ENCODE results near the gene GNAS-AS1.

The GNAS-AS1 gene

DNA sequence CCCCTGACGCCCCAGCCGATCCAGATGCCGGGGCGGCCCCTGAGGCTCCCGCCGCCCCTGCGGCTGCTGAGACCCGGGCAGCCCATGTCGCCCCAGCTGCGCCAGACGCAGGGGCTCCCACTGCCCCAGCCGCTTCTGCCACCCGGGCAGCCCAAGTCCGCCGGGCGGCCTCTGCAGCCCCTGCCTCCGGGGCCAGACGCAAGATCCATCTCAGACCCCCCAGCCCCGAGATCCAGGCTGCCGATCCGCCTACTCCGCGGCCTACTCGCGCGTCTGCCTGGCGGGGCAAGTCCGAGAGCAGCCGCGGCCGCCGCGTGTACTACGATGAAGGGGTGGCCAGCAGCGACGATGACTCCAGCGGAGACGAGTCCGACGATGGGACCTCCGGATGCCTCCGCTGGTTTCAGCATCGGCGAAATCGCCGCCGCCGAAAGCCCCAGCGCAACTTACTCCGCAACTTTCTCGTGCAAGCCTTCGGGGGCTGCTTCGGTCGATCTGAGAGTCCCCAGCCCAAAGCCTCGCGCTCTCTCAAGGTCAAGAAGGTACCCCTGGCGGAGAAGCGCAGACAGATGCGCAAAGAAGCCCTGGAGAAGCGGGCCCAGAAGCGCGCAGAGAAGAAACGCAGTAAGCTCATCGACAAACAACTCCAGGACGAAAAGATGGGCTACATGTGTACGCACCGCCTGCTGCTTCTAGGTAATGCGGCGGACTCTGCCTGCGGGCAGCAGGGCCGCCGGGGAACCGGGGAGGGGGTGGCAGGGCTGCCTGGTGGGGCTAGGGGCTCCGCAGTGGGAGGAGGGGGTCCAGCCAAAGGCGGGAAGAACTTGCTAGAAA is 4.2 kb upstream of the GNAS-AS1 start:
- DNase-seq, result no peak

DNA sequence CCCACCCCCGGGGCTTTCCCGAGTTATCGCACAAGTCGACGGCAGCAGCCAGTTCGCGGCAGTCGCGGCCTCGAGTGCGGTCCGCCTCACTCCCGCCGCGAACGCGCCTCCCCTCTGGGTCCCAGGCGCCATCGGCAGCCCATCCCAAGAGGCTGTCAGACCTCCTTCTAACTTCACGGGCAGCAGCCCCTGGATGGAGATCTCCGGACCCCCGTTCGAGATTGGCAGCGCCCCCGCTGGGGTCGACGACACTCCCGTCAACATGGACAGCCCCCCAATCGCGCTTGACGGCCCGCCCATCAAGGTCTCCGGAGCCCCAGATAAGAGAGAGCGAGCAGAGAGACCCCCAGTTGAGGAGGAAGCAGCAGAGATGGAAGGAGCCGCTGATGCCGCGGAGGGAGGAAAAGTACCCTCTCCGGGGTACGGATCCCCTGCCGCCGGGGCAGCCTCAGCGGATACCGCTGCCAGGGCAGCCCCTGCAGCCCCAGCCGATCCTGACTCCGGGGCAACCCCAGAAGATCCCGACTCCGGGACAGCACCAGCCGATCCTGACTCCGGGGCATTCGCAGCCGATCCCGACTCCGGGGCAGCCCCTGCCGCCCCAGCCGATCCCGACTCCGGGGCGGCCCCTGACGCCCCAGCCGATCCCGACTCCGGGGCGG is 3.4 kb upstream of the GNAS-AS1 start:
- DNase-seq, result no peak

DNA sequence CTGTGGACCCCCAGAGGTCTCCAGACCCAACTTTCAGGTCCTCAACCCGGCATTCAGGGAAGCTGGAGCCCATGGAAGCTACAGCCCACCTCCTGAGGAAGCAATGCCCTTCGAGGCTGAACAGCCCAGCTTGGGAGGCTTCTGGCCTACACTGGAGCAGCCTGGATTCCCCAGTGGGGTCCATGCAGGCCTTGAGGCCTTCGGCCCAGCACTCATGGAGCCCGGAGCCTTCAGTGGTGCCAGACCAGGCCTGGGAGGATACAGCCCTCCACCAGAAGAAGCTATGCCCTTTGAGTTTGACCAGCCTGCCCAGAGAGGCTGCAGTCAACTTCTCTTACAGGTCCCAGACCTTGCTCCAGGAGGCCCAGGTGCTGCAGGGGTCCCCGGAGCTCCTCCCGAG is 2.8 kb upstream of the GNAS-AS1 start:
- no peak for DNase-seq

DNA sequence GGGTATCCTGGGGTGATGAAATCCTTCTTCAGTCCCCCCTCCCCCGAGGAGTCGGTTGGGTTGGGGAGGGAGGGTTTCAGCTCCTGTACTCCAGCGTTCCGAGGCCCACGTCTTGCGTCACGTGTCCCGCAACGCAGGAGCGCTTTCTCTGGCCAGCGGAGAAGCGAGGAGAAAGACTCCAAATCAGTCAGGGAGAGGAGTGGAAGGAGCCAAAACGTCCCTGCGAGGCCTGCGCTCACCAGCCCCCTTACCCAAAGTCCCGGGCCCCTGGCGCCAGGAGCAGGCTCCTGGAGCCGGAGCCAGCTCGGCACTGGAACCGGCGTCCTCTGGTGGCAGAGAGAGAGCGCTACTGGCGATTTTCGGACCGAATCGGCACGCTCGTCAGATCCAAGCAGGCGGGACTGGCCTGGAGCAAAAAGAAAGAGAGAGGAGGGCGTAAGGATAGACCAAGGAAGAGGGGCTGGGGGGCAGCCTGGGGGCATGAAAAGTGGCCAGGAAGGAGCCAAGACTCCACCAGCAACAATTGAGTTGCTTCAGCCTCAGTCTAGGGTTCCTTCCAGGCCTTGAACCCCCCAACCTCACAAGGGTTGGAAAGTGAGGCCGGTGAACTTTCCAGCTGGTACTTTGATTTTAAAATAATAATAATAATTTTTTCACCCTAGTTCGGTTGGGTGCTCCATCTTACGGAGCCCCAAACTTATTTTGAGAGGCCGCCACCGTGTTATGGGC is 2.0 kb upstream of the GNAS-AS1 start, which contains the start of gene GNAS:
Gene GNAS (plus strand): TSS at position 174 of the 729 bp plus-strand sequence.
- no peak for DNase-seq

DNA sequence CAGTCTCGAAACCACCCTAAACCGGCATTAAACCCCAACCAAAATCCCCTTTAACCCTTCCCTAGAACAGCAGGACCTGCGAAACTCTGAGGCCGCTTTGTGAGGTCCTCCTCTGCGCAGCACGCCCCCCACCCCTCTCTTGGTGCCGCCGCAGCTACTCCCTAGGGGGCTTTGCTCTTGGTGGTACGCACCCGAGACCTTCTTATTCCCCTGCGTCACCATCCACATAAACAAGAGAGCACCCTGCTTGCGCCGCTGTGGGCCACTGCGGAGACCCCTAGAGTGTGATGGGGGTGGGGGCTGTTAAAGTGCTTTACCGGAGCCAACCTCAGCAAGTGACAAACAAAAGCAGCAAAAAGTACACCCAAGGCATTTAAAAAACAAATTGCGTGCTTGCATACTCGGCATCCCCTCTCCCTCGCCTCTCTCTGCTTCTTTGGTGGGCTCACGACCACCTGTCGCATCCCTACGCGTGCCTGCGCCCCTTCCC is 1.3 kb upstream of the GNAS-AS1 start:
- DNase-seq, result no peak

DNA sequence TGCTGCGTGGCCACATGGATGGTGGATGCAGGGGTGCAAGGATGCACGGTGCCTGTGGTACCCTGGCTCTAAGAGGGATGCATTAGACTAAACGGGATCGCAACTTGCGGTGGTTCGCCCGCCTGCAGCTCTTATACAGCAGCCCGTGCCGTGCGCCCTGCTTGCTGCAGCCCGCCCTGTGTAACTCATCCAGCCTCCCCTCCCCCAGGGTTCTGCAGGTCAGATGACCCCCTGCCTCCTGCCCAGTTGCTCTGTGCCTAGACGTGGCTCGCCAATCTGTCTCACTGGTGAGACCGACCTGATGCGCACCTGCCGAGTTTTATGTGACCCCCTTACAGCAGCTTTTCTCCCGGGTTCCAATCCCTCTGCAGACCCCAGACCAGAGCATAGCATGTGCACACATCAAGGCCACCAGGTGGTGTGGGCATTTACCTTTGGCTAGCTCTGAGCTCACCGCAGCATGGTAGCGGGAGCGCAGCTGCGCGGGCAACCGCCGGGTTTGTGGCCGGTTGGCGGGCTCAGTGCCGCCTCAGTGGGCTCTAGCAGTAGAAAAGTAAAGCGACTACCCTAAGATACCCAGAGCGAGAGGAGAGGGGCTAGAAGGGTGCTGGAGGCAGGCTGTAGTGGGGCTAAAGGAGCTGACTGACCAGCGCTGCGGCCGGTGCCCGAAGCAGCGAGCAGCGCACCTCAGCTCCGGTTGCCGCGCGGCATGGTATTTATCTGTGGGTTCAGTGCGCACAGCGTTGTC is 693 bp upstream of the GNAS-AS1 start:
- DNase-seq, result no peak

DNA sequence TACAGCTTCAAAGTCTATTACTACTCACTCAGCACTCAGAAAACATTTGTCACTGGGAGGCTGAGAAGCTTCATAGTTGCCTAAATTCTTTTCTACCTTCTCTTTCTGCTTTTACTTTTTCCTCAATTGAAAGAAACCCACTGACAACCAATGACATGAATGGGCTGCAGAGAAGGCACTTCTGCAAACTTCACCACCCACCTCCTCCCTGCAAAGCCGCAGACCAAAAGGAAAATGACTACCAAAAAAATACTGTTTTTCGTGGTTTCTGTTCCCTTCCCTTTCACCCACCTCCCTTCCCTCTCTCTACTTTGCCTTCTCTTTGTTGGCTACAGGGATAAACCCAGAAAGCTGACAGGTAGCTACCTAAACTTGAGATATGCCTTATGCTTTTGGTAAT is 3.2 kb downstream of the GNAS-AS1 start:
- DNase-seq, result no peak

DNA sequence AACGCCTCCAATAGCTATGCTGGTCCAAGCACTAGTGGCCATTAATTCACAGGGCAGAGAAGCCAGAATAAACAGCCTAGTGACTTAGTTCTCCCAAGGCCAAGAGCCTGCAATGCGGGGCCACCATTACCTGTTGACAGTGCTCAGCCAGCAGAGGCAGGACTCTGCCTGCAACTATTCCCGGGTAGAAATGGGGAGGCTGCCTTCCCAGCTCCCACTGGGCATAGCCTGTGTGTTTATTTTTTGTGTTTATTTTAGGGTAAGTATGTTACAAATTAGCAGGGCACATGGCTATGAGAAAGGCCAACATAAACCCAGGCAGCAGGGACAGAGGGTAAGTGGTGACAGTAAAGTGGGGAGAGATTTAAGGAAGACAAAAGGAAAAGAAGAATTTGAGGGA is 5.0 kb downstream of the GNAS-AS1 start:
- no peak for DNase-seq

DNA sequence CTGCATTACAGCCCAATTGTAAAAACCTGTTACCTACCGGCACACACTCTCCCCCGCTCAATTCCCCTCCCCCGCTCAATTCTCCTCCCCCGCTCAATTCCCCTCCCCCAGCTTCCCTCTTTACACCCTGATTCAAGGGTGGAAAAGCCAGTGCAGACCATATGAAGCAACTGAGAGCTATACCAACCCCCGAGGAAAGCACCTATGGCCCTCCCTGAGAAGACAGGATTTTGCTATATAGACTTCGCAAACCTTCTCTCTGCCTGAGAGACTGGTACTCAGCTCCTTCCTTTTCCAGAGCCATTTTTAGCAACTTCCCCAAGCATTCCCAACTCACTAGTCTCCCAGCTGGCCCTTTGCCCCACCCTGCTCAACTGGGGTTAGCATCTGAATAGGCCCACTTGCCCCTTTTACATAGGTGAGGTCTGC is 7.6 kb downstream of the GNAS-AS1 start:
- DNase-seq, result no peak

DNA sequence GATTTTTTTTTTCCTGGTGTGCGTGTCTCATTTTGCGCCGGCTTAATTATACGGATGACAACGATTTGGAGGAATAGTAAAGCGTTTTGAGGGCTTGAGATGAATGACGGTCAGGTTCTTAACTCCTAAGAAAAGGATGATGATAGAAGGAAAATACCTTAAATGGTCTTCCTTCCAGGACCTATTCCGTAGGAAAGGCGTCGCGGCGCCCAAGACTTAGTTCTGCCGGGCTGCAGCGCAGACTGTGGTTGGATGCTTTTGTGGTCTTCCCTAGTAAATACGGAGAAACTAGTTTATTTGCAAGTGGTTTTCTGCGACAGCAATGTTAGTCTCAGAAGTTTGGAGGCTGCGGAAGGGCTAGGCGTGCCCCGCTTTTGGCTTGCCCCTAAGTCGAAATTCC is 8.4 kb downstream of the GNAS-AS1 start:
- DNase-seq, result no peak

DNA sequence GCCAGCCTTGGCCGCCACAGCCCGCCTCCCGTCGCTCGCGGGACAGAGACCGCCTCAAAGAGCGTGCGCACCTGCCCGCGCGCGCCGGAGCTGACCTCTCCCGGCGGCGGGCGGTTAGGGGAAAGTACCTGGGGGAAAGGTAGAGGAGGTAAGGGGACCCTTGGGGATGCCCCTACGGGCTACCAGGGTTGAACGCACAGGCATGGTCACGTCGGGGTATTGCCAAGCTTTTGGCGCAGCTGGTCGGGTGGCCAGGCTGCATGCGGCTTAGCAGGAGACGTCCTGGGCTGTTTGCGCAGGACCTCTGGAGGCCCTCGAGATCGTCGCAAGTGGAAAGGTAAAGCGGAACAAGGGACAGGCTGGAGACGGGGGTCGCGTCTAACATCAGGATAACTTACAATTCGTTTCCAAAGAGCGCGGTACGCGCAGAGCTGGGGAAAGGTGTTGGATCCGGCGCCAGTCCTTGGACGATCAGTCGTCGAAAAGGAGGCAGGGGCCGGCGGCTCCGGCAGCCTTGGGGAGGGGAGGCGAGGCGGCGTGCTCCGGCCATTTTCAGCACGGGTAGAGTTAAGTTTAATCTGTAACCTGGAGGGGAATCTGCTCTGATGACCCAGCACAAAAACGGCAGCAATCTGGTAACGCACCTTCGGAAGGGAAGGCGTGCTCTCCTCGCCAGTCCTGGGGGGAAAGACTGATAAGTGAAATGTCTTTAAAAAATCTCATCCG is 9.0 kb downstream of the GNAS-AS1 start:
- DNase-seq, result no peak

DNA sequence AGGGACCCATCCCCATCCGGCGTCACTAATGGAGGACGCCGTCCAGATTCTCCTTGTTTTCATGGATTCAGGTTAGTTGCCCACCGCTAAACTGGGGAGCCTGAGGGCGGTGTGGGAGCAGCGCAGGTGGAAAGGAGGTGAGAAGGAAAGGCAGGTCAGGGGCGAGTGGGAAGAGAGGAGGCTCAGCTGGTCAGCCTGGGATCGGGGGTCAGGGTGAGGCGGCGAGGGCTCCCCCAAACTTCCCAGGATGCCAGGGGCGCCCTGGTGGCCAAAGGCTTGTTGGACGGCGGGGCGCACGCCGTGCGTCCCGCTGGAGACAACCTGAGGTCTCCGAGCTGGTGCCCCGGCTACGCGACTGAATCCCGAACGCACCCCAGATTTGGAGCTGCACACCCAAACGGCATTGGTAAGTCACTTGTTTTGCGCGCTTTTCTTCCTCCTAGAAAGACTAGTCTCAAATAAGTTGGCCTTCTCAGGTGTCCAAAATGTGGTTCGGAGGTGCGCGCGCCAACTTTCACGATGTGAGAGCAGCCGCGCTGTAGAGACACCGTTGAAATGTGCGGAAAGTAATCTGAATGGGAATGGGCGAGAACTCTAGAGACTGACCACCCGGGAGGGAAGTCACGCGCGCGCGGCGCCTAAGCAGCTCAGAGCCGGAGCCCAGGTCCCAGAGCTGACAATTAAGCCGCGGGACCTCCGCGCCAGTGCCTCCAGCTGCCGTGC is 9.7 kb downstream of the GNAS-AS1 start:
- no peak for DNase-seq

DNA sequence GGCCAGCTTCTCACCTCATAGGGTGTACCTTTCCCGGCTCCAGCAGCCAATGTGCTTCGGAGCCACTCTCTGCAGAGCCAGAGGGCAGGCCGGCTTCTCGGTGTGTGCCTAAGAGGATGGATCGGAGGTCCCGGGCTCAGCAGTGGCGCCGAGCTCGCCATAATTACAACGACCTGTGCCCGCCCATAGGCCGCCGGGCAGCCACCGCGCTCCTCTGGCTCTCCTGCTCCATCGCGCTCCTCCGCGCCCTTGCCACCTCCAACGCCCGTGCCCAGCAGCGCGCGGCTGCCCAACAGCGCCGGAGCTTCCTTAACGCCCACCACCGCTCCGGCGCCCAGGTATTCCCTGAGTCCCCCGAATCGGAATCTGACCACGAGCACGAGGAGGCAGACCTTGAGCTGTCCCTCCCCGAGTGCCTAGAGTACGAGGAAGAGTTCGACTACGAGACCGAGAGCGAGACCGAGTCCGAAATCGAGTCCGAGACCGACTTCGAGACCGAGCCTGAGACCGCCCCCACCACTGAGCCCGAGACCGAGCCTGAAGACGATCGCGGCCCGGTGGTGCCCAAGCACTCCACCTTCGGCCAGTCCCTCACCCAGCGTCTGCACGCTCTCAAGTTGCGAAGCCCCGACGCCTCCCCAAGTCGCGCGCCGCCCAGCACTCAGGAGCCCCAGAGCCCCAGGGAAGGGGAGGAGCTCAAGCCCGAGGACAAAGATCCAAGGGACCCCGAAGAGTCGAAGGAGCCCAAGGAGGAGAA is 10.5 kb downstream of the GNAS-AS1 start:
- DNase-seq, result no peak

DNA sequence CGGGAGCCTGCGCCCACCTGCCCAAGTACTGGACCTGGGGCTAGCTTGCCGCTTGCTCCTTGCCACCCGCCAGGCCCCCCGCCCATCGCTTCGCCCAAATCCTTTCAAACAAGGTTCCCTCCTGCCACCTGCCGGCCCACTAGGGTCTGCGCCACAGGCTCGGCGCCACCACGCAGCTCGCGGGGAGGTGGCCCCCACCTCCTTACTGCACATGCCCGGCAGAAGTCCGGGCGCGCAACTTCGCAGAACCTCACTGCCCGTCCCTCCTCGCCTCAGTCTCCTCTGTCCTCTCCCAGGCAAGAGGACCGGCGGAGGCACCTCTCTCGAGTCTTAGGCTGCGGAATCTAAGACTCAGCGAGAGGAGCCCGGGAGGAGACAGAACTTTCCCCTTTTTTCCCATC is 11.2 kb downstream of the GNAS-AS1 start:
- DNase-seq, result no peak

DNA sequence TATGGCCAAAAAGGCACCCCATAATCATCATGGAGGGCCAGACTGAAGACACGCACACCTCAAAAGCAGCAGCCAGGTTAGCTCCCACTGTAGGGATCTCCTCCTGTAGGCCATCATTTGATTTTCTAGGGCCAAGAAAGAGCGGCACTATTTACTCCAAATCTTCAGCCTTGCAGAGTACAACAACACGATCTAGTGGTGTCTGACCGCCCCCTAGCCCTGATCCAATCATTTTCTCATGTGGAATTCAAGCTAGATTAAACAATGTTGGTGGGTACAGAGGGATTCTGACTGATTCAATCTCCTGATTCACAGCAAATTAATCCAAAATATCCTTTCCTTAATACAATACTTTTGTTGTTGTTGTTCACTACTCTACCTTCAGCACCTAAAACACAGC is 12.5 kb downstream of the GNAS-AS1 start:
- DNase-seq, result no peak

DNA sequence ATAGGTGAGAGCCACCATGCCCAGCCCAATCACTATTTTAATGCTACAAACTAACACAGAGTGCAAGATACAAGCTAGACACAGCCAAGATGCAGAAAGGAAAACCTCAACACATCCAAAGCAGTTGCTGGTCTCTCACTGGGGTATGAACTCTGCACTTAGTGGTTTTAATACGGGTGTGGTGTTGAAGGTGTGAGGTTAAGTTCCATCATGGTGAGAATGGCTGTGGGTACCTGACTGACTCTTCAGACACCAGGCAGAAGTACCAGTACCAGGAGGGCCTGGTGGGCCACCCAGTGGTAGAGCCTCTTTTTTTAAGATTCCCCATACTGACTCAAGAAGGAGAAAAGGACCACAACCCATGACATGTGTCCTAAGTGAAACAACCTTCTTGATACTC is 13.0 kb downstream of the GNAS-AS1 start:
- no peak for DNase-seq

DNA sequence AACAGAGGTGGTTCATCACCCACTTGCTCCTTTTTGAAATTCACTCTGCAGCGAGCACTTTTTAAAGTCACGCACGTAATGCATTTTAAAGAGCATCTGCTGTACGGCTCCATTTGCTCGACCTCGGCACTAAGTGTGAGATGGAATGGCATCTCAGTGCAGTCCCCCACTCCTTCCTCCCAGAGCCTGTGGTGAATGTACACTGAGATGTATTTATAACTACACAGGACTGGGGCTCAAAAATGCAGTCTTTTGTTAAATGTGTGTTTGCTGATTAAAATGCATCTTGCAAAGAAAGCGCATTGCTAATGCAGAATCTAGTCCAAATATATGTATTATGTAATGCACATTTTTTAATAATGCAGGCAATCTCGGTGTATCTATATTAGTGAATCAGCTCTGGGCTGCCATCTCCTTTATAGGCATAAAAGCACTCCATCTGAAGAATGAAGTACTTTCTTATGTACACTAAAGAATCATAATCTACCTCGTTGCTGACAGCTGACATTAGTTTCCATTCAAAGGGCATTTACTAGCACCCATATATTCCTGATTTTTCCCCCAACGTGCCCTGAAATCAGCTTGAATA is 14.0 kb downstream of the GNAS-AS1 start:
- DNase-seq, result no peak

DNA sequence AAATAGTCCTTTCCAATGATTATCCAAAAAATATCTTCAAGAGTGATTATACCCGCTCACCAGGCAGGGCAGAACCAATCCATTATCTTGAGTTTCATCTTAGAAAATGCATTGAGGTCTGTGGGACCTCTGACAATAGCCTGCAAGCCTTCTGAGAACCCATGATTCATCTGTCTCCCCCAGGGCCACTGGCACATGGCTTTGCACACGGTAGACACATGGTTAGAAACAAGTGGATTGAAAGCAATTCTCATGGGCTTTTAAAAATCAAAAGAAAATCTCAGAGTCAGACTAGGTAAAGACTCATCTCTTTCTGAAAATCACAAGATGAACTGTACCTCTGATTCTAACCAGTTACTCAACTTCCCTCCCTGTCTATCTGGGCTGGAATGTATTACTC is 15.5 kb downstream of the GNAS-AS1 start:
- no peak for DNase-seq

DNA sequence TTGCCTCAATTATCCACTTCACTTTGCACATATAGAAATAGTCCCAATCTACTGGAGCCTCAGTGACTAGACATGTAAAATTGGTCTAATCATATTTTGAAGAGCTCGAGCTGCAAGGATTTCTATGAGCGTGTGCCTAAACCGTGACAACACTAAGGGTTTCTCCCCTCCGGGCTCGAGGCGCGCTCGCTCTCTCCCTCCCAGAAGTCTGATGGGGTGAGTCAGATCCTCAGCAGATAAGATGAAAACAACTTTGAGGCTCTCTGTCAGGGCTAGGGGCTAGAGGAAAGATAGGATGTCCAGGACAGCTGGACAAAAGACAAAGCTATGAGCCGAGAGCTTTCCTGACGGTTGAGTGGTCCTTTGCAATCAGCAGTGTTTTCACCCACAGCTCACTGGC is 16.8 kb downstream of the GNAS-AS1 start:
- DNase-seq, result no peak

DNA sequence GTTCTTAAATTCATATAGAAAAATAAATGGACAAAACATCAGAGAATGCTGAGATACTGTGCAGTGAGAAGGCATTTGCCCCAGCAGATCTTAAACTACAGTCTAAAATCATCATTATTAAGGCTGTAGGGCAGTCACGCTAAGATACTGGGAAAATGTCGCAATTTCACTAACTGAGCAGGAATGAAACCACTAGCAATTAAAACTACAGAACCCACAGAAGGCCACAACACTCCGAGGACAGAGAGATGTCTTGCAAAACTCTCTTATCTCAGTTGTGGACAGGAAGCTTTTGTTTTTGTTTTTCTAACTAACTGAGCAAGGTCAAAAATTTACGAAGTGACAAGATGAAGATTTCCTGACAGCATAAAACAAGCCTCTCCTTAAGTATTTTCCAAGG is 18.2 kb downstream of the GNAS-AS1 start:
- DNase-seq, result no peak
